Fibroblast of pulmonary artery (primary cell): ENCODE measurements around the gene SYK.

Source experiments
- DNase-seq: peaks from one replicate; pipeline ENCODE4 v3.0.0-alpha.2; 2010; ENCODE audit warnings: low read depth
- H3K4me3 ChIP-seq: replicated peaks from 2 replicates; pipeline ENCODE4 v1.5.1; 2011; ENCODE audit warnings: low read depth, mild to moderate bottlenecking, control low read depth, low read length, moderate library complexity
- TF ChIP-seq, protein P1 (sequence below): IDR thresholded peaks from 2 replicates; pipeline ENCODE4 v1.5.1; 2011; ENCODE audit warnings: mild to moderate bottlenecking, control low read depth, low read length, inconsistent platforms; ENCODE audit errors: missing control alignments

The SYK gene

DNA sequence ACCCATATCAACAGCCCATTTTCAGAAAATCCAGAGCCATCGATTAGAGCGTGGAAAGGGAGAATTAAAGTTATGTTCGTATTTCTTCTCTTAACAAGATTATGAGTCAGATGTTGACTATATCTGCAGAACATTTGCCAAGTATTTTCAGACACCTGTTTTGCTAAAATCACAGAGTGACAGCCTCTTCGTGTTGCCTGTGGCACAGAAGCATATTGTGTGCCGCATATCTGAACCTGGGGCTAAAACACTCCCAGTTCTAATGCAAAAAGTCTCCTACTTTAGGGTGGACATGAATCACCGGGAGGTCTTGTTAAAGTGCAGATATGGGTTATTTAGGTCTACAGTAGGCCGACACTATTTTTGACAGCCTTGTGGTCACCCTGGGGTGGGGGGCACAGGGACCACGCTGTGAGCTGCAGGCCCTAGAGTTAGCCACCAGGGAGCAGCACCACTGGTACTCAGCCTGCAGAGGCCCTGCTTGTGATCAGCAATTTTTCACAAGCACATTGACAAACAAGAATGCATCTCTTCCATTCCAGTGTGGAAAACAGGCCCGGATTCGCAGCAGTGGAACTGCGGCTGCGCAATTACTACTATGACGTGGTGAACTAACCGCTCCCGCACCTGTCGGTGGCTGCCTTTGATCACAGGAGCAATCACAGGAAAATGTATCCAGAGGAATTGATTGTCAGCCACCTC is 93.5 kb downstream of the SYK start:
- H3K4me3 ChIP-seq, result no peak overlapping the region
- DNase-seq, result peak; percentile 20
- TF ChIP-seq, protein P1, sequence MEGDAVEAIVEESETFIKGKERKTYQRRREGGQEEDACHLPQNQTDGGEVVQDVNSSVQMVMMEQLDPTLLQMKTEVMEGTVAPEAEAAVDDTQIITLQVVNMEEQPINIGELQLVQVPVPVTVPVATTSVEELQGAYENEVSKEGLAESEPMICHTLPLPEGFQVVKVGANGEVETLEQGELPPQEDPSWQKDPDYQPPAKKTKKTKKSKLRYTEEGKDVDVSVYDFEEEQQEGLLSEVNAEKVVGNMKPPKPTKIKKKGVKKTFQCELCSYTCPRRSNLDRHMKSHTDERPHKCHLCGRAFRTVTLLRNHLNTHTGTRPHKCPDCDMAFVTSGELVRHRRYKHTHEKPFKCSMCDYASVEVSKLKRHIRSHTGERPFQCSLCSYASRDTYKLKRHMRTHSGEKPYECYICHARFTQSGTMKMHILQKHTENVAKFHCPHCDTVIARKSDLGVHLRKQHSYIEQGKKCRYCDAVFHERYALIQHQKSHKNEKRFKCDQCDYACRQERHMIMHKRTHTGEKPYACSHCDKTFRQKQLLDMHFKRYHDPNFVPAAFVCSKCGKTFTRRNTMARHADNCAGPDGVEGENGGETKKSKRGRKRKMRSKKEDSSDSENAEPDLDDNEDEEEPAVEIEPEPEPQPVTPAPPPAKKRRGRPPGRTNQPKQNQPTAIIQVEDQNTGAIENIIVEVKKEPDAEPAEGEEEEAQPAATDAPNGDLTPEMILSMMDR, result peak; percentile 55

- no peak overlapping the region for H3K4me3 ChIP-seq
- TF ChIP-seq, protein P1, result no peak
- DNase-seq, result no peak
Measured at GRCh38 chr9:90895786-90896185, 94.2 kb downstream of the SYK start.

DNA sequence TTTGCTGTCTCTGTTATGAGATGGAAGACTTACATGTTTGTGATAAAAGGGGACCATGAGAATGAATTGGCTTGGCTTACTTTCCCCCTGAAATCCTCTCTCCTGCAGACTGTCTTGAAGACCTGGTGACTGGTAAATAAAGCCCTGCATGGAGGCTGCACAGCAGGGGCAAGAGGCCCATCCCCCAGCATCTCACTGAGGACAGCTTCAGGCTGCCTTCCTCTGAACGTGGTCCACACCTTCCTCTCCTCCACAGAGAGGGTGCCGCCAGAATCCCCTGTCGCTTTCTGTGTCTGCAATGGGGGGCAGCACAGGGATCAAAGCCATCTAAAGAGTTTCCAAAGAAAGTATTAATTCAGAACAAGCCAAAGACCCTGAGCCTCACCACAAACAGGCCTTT is 94.6 kb downstream of the SYK start:
- no peak overlapping the region for H3K4me3 ChIP-seq
- TF ChIP-seq, protein P1, result no peak
- no peak for DNase-seq

DNA sequence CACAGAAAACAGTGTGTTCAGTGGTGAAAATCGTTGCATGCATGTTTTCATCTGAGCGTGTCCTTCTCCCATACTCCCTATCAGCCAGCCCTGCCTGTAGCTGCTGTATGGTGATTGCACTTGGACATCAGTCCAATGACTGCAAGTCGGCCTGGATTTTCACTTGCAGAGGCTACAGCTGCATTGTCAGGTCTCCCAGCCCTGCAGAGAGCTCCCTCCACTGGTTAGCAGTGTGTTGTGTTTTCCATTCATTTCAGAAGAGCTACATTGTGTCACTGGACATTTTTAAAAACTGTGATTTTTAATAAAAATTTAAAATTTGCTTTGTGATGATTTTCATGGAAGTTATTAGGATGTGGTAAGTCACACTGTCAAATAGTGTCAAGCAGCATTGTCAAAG is 96.6 kb downstream of the SYK start:
- DNase-seq, result peak; percentile 24
- TF ChIP-seq, protein P1, result peak; percentile 44
- H3K4me3 ChIP-seq, result no peak overlapping the region

DNA sequence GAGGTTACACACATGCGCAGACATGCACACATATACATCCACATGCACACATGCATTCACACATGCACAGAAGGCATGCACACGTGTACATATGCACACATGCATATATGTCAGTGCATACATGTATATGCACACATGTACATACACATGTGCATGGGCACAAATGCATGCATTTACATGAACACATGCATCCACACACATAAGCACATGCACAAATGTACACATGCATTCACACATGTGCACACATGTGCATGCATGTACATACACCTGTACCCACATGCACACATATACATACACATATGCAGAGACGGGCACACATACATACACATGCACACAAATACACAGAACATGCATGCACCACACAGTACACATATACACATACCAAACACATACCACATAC is 97.7 kb downstream of the SYK start:
- TF ChIP-seq, protein P1, result no peak
- no peak for DNase-seq
- H3K4me3 ChIP-seq, result no peak overlapping the region

GRCh38 chr9:90900130-90900529 is 98.5 kb downstream of the SYK start:
- DNase-seq, result no peak
- TF ChIP-seq, protein P1, result peak; percentile 21
- H3K4me3 ChIP-seq, result no peak overlapping the region

DNA sequence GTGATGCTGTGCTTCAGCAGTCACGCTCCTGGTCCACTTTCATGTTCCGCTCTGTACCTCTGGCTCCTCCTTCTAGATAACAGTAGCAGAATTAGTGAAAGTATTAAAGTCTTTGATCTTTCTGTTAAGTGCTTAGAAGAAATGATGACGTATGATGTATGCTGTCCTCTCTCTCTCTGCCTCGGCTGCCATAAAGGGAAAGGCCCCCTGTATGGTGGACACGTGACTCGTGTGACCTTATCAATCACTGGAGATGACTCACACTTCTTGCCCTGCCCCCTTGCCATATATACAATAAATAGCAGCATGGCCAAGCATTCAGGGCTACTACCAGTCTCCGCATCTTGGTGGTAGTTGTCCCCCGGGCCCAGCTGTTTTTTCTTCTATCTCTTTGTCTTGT is 100.3 kb downstream of the SYK start:
- no peak overlapping the region for H3K4me3 ChIP-seq
- no peak for DNase-seq
- TF ChIP-seq, protein P1, result no peak
